Forelimb muscle (tissue), 1 donor: ENCODE results near the gene LPGAT1. TPM values are rescaled to one million over a fixed set of nuclear protein-coding genes. Genes with fewer than 3 reads are reported as not detected.
"Not testable (repeated sequence)": the region's sequence is repeated elsewhere in the genome, so short reads cannot be mapped to it uniquely, and the experiment has no call there.

Source experiments
- DNase-seq: peaks from one replicate; pipeline ENCODE4 v3.0.0-alpha.2; 2013; ENCODE audit warnings: low read depth
- polyA plus RNA-seq: library from polyadenylated mRNA; unstranded; fragments of 120-200 nt; gene quantifications from one replicate; pipeline ENCODE4 v1.2.1, GENCODE V29; 2013; ENCODE audit not compliant: insufficient read length

LPGAT1 gene
- polyA plus RNA-seq, 1 donor, result 16.3 TPM

- no peak for DNase-seq
Observed at GRCh38 chr1:211735208-211736170, 95.1 kb downstream of the LPGAT1 start.

GRCh38 chr1:211734791-211735190 lies 95.8 kb downstream of the LPGAT1 start:
- DNase-seq, result no peak

DNA sequence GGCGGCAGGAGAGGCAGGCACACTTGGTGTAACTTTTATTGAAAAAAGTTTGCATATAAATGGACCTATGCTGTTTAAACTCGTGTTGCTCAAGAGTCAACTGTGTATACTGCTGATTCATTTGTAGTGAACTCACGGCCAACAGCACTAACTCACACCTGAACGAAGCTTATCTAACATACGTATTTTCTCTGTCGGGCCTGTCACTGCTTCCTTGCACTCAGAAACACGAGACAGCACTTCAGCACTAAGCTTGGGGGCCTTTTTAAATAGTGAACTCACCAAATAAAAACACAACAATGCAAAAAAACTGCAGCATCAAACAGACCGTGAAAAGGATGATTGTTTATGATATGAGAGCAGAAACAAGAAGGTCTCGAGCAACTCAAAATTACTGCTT lies 96.2 kb downstream of the LPGAT1 start:
- DNase-seq, result no peak

DNA sequence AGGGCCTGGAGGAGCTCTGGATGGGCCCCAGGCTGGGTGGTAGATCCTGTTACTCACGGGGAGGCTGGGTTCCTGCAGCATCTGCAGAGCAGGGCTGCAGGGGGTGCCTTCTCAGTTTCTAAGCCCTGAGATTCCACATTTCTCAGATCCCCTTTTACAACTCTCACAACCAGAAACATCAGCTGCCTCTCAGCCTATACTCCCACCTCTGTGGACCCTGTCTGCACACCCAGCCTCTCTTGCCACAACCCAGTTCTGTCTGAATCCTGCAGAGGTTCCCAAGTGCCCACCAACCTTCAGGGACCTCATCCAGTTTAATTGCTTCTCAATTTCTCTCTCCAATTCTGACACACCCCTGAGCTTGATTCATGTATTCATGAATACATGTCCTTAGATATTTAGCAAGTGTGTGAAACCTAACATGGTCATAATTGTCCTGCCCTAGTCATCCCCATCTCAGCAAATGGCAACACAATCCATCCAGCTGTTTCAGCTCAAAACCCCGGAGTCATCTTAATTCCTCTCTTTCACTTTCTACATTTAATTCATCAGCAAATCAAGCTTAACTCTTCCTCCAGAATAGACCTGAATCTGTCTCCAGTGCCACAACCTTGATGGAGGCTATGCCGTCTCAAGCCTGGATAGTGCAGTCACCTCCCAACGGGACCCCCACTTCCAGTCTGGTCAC lies 98.1 kb downstream of the LPGAT1 start:
- no peak for DNase-seq

- DNase-seq, result no peak
Observed at GRCh38 chr1:211731456-211732292, 98.9 kb downstream of the LPGAT1 start.

GRCh38 chr1:211730347-211730746 lies 100.2 kb downstream of the LPGAT1 start:
- no peak for DNase-seq

- DNase-seq, result no peak
Observed at GRCh38 chr1:211729238-211729637, 101.3 kb downstream of the LPGAT1 start.

- DNase-seq, result no peak
Observed at GRCh38 chr1:211726467-211726995, 104.0 kb downstream of the LPGAT1 start.

- no peak for DNase-seq
Observed at GRCh38 chr1:211724687-211725196, 105.8 kb downstream of the LPGAT1 start.

GRCh38 chr1:211723273-211723672 lies 107.3 kb downstream of the LPGAT1 start:
- no peak for DNase-seq

DNA sequence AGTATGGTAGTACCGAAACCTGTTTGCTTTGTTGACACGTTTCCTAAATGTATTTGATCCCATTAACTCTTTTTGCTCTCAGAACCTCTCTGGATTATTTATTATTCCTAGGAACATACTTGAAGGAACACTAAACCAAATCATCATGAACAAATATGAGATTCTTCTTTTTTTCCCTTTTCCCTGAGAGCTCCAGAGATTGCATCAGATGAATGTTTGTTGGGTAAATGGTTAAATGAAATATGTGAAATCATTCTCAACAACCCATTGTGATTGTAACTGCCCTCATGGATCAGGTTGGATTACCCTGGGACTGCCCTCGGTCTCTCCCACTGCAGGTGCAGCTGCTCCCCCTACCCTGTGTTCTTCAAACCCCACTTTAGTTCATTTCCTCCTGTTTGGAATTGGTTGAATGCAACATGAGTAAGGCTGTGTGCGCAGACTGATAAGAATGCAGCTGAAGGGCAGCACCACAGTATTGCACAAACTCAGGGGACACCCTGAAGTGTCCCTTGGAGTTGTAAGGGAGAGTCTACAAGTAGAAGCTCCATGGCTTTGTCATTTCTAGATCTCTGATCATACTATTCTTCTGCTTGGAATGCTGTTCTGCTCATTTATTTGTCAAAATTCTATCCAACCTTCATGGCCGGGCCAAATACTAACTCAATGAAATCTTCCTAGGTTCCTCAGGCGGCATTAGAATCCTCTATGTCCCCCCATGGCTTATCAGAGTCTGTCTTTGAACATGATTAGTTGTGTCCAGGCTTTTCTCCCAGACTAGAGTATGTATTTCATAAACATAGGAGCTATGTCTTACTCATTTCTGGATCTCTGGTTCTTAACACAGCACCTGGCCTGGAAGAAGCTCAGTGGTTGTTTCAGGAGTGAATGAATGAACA lies 108.0 kb downstream of the LPGAT1 start:
- no peak for DNase-seq

GRCh38 chr1:211716555-211716954 lies 114.0 kb downstream of the LPGAT1 start:
- not testable (repeated sequence) for DNase-seq

- no peak for DNase-seq
Observed at GRCh38 chr1:211715971-211716370, 114.6 kb downstream of the LPGAT1 start.

DNA sequence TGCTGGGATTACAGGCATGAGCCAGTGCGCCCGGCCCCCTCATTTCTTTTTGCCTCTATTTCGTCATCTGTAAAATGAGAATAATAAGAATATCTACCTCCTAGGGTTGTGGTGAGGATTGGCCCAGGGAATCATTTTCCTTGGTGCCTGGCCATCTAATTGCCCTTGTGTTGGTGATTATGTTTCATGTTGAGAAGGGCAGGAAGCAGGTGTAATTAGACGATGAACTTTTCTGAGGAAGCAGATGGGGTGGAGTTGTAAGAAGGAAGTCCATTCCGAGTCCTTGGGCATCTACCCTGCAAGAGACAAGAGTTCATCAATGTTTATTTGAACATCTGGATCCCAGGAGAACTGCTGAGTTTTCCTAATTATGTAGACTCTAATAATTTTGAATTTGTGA lies 116.4 kb downstream of the LPGAT1 start:
- DNase-seq, result no peak

DNA sequence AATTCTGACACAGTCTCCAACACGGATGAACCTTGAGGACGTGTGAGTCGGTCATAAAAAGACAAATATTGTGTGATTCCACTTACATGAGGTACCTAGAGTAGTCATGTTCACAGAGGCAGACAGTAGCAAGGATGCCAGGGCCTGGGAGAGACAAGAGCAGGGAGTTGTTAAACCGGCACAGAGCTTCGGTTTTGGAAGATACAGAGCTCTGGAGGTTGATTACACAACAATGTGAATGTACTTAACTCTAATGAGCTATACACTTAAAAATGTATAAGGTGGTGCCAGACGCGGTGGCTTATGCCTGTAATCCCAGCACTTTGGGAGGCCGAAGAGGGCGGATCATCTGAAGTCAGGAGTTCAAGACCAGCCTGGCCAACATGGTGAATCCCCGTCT lies 117.3 kb downstream of the LPGAT1 start:
- no peak for DNase-seq

DNA sequence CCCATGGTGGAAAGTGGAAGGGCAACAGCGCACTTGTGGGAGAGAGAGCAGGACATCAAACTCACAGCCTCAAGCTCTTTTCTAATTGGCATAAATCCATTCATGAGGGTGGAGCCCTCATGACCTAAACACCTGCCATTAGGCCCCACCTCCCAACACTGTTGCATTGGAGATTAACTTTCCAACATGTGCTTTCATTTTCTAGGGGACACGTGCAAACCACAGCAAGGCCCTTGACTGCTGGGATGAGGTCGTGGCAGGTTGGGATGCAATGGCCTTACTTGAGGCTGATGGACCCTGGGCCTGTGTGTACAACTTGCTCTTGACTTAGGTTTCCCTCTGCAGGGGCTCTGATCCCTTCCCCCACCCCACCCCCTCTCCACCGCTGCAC lies 119.3 kb downstream of the LPGAT1 start:
- DNase-seq, result no peak

DNA sequence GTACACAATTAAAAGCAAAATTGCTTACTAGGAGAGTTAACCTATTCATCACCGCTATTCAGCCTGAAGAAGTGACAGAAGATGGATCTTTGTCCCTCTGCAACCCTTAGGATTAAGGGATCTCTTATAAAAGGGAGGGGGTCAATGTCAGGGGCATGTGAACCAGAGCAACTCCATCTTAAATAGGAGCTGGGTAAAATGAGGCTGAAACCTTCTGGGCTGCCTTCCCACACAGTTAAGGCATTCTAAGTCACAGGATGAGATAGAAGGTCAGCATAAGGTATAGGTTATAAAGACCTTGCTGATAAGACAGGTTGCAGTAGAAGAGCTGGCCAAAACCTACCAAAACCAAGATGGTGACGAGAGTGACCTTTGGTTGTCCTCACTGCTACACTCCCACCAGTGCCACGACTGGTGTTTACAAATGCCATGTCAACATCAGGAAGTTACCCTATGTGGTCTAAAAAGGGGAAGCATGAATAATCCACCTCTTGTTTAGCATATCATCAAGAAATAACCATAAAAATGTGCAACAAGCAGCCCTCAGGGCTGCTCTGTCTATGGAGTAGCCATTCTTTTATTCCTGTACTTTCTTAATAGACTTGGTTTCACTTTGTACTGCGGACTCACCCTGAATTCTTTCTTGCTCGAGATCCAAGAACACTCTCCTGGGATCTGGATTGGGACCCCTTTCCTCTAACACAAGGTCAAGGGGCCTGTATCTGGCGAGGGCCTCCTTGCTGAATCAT lies 119.8 kb downstream of the LPGAT1 start:
- DNase-seq, result no peak

DNA sequence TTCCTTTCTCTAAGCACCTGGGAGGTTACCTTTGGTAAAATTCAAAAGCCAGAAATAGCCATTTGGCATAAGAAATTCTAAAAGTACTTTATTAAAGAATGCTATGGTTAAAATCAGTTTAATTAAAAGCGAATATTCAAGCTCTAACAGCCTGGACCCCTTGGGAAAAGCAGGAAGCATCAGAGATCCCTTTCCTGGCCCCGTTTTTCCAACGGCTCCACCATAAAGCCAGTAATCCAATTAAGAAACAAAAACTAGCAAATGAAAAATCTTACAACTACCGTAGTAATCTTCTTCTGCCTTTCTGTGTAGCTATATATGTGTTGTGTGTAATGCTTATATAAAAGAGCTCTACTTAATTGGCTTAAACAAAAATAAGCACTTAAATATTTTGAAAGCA lies 121.6 kb downstream of the LPGAT1 start:
- no peak for DNase-seq

- no peak for DNase-seq
Observed at GRCh38 chr1:211708006-211708405, 122.6 kb downstream of the LPGAT1 start.
